Neural progenitor cell (in vitro differentiated cells): ENCODE data around the gene SYNPR.

Experiments
- CTCF ChIP-seq: fragments of 200-600 bp; sonication (generic); IDR thresholded peaks from 2 replicates; pipeline ENCODE4 v1.5.1; 2017; ENCODE audit warnings: antibody characterized with exemption, mild to moderate bottlenecking
- EZH2 ChIP-seq: fragments of 200-600 bp; sonication (generic); IDR thresholded peaks from 2 replicates; pipeline ENCODE4 v1.6.1; 2017; ENCODE audit warnings: antibody characterized with exemption, mild to moderate bottlenecking, moderate library complexity

- TF ChIP-seq CTCF (no peak), EZH2 (no peak)
Observed at GRCh38 chr3:63513791-63514190, 235.7 kb downstream of the SYNPR start.
